Endothelial cell of umbilical vein (primary cell): ENCODE data around the gene ULK2. TPM values are rescaled to one million over a fixed set of nuclear protein-coding genes. Genes with fewer than 3 reads are reported as not detected.

Experiments used
- BruUV-seq: library from RNA; stranded (reverse); fragments of 400-500 nt; replicated peaks from 2 replicates; lab custom pipeline; 2021; lab: Mats Ljungman, UMichigan
- CTCF ChIA-PET: fragments of 300-600, 350-600 bp; sonication (Branson Sonifier 250); formaldehyde crosslinking; loops from one replicate; lab custom pipeline; 2021; ENCODE audit warnings: antibody characterized with exemption, inconsistent platforms; lab: Charles Lee
- POLR2A ChIA-PET: fragments of 300-600, 350-600 bp; sonication (Branson Sonifier 250); formaldehyde crosslinking; loops from one replicate; lab custom pipeline; 2021; ENCODE audit warnings: antibody characterized with exemption, inconsistent platforms; lab: Charles Lee
- DNase-seq: peaks from one replicate; pipeline ENCODE4 v3.0.0-alpha.2; 2011; ENCODE audit warnings: low read depth, low spot score
- FAIRE-seq: peaks from 2 replicates; lab custom pipeline; 2011; peaks lifted over from hg19 to GRCh38; lab: Jason Lieb, UNC
- H2AFZ ChIP-seq: 2 replicates; pipeline ENCODE4 v1.6.0; 2012; ENCODE audit warnings: low read depth, low read length, control low read depth, inconsistent platforms
- H3K27ac ChIP-seq: 2 replicates; pipeline ENCODE4 v1.5.1; 2011; ENCODE audit warnings: low read depth, mild to moderate bottlenecking, control low read depth, low read length, moderate library complexity; ENCODE audit not compliant: insufficient read depth
- H3K27me3 ChIP-seq, 2 experiments: 2 replicates each; pipeline versions ENCODE4 v1.6.0 to v1.6.1; 2011; ENCODE audit warnings: low read length in 2 of 2, mixed read lengths in 1 of 2; ENCODE audit not compliant: control insufficient read depth in 2 of 2, insufficient read depth in 2 of 2
- H3K36me3 ChIP-seq, 2 experiments: 2 replicates in 1 of 2; 3 replicates in 1 of 2; pipeline ENCODE4 v1.5.1; 2011; ENCODE audit warnings: low read length in 2 of 2, mild to moderate bottlenecking in 1 of 2, moderate library complexity in 1 of 2; ENCODE audit not compliant: control insufficient read depth in 2 of 2, insufficient read depth in 2 of 2; ENCODE audit errors: extremely low read depth in 1 of 2
- H3K4me1 ChIP-seq: 3 replicates; pipeline ENCODE4 v1.5.1; 2011; ENCODE audit warnings: mild to moderate bottlenecking, low read length; ENCODE audit not compliant: control insufficient read depth, insufficient read depth; ENCODE audit errors: extremely low read depth
- H3K4me2 ChIP-seq: 2 replicates; pipeline ENCODE4 v1.6.1; 2011; ENCODE audit warnings: low read length, control low read depth, mixed read lengths; ENCODE audit not compliant: insufficient read depth
- H3K4me3 ChIP-seq, 3 experiments: fragments of 200-600 bp in 1 of 3; sonication (generic), shearing (Covaris generic) in 1 of 3; replicated peaks in 1 of 3; 2 replicates each; pipeline ENCODE4 v1.5.1; 2011 to 2016; ENCODE audit warnings: control low read depth in 3 of 3, low read length in 3 of 3, mild to moderate bottlenecking in 2 of 3, inconsistent platforms in 1 of 3, low read depth in 1 of 3, moderate library complexity in 1 of 3; ENCODE audit not compliant: insufficient read depth in 1 of 3
- H3K79me2 ChIP-seq: 2 replicates; pipeline ENCODE4 v1.6.0; 2012; ENCODE audit warnings: low read length, inconsistent platforms; ENCODE audit not compliant: control insufficient read depth, insufficient read depth
- H3K9ac ChIP-seq: replicated peaks from 2 replicates; pipeline ENCODE3; 2011; ENCODE audit warnings: low read length, control low read depth; ENCODE audit not compliant: insufficient read depth; ENCODE audit errors: extremely low read depth
- H3K9me1 ChIP-seq: replicated peaks from 3 replicates; pipeline ENCODE4 v1.6.0; 2011; ENCODE audit warnings: mild to moderate bottlenecking, low read length; ENCODE audit not compliant: control insufficient read depth, insufficient read depth; ENCODE audit errors: extremely low read depth
- H3K9me3 ChIP-seq: replicated peaks from 2 replicates; pipeline ENCODE4 v1.5.1; 2012; ENCODE audit warnings: low read length, inconsistent platforms; ENCODE audit not compliant: control insufficient read depth, insufficient read depth
- H4K20me1 ChIP-seq: replicated peaks from 2 replicates; pipeline ENCODE3; 2011; ENCODE audit warnings: mild to moderate bottlenecking, low read length; ENCODE audit not compliant: control insufficient read depth, insufficient read depth; ENCODE audit errors: extremely low read depth
- FOS ChIP-seq: IDR thresholded peaks from 2 replicates; pipeline ENCODE4 v1.6.1; 2011; ENCODE audit warnings: mild to moderate bottlenecking, low read length, moderate library complexity, borderline replicate concordance; ENCODE audit not compliant: insufficient read depth
- GATA2 ChIP-seq: IDR thresholded peaks from 2 replicates; pipeline ENCODE4 v1.7.0; 2011; ENCODE audit warnings: low read depth, mild to moderate bottlenecking, moderate library complexity, mixed read lengths, low read length; ENCODE audit not compliant: insufficient read length, insufficient read depth
- JUN ChIP-seq: IDR thresholded peaks from 2 replicates; pipeline ENCODE4 v1.6.1; 2011; ENCODE audit warnings: borderline replicate concordance, low read depth; ENCODE audit not compliant: insufficient read length, insufficient read depth
- MAX ChIP-seq: IDR thresholded peaks from 2 replicates; pipeline ENCODE4 v1.6.1; 2011; ENCODE audit not compliant: insufficient read depth, insufficient read length
- POLR2AphosphoS5 ChIP-seq: IDR thresholded peaks from 2 replicates; pipeline ENCODE4 v1.6.1; 2012; ENCODE audit warnings: low read depth, mild to moderate bottlenecking, control low read depth, low read length, moderate library complexity; ENCODE audit not compliant: insufficient read depth
- dilution Hi-C: fragments of 300-500 bp; cut with MboI; formaldehyde crosslinking; loops from one replicate; pipeline ENCODE4 v1.15.0; 2019; ENCODE audit warnings: low sequenced_read_pairs; ENCODE audit not compliant: extremely low pct_ligation_motif_present
- intact Hi-C: fragments of 100-400 bp; cut with micrococcal nuclease; formaldehyde crosslinking; loops from one replicate; pipeline ENCODE4 v1.10.0; 2022
- polyA plus RNA-seq, 4 experiments: library from polyadenylated mRNA; depleted of rRNA in 3 of 4; stranded (reverse) in 3 of 4; unstranded in 1 of 4; fragments of >200 nt; gene quantifications; 2 replicates each; pipeline versions ENCODE4 v1.2.1 to v1.2.3, GENCODE V29; 2011 to 2012; ENCODE audit warnings: missing spikeins in 1 of 4
- total RNA-seq: library from RNA; stranded (reverse); gene quantifications from 2 replicates; pipeline ENCODE4 v1.2.3, GENCODE V29; 2021
- TF ChIP-seq, protein P1 (sequence below), 2 donors: IDR thresholded peaks; 1 replicate in 1 of 2; 2 replicates in 1 of 2; pipeline ENCODE4 v1.5.1; 2011; ENCODE audit warnings: low read length in 2 of 2, mild to moderate bottlenecking in 2 of 2, moderate library complexity in 2 of 2, control low read depth in 1 of 2, inconsistent platforms in 1 of 2, low read depth in 1 of 2; ENCODE audit not compliant: insufficient read depth in 1 of 2; ENCODE audit errors: extremely low read depth in 1 of 2

The ULK2 gene
- total and polyA plus RNA-seq, 2 donors (not counting 3 experiments of a cell fraction or from before 2014, with no cell fraction given), result 19.3 to 26.7 TPM

GRCh38 chr17:19868079-19868395 is 301 bp upstream of the ULK2 start:
- H3K4me3 ChIP-seq, result peak overlapping the region; percentile 5 to 97 (median 87)
- peak overlapping the region; percentile 77 for H2AFZ ChIP-seq
- no TSS peak for BruUV-seq
- H3K9me1 ChIP-seq, result no peaks in the 10 kb centered on the region
- ChIA-PET POLR2A (interaction anchor here (0.6 kb wide), 1 partner anchor 9 kb away, joined by 3 read pairs; no protein-coding TSS in a partner anchor), CTCF (interaction anchor here (1.2 to 2.0 kb wide), 2 partner anchors 12 to 142 kb away, joined by 5 to 6 read pairs; no protein-coding TSS in a partner anchor)
- H3K27me3 ChIP-seq, result no peaks in the 10 kb centered on the region
- no peak for FAIRE-seq
- no peaks in the 10 kb centered on the region for H3K36me3 ChIP-seq
- H3K9me3 ChIP-seq, result no peaks in the 10 kb centered on the region
- H3K79me2 ChIP-seq, result peaks cover 5% of the 10 kb centered on the region
- H3K4me2 ChIP-seq, result peak overlapping the region; percentile 97
- peak overlapping the region; percentile 90 for H3K9ac ChIP-seq
- dilution Hi-C loops, result no loop called here
- H3K4me1 ChIP-seq, result peaks cover 6% of the 10 kb centered on the region
- TF ChIP-seq FOS, result no peak
- TF ChIP-seq, protein P1, sequence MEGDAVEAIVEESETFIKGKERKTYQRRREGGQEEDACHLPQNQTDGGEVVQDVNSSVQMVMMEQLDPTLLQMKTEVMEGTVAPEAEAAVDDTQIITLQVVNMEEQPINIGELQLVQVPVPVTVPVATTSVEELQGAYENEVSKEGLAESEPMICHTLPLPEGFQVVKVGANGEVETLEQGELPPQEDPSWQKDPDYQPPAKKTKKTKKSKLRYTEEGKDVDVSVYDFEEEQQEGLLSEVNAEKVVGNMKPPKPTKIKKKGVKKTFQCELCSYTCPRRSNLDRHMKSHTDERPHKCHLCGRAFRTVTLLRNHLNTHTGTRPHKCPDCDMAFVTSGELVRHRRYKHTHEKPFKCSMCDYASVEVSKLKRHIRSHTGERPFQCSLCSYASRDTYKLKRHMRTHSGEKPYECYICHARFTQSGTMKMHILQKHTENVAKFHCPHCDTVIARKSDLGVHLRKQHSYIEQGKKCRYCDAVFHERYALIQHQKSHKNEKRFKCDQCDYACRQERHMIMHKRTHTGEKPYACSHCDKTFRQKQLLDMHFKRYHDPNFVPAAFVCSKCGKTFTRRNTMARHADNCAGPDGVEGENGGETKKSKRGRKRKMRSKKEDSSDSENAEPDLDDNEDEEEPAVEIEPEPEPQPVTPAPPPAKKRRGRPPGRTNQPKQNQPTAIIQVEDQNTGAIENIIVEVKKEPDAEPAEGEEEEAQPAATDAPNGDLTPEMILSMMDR (IDR thresholded peaks at IDR 0.05; ENCODE audit: extremely low read depth in 1 of 2, insufficient read depth in 1 of 2, low read depth in 1 of 2, low read length in 2 of 2), result peak in 1 of 2 donors; percentile 10
- peak overlapping the region; percentile 64 for H3K27ac ChIP-seq
- no peaks in the 10 kb centered on the region for H4K20me1 ChIP-seq
- no peak for DNase-seq
- intact Hi-C loops, result loop anchor here (5.0 to 10.0 kb wide), 2 partner anchors 34 to 107 kb away; partner anchors contain the start of gene AKAP10

- peak overlapping the region; percentile 87 to 97 (median 95) for H3K4me3 ChIP-seq
- intact Hi-C loops, result loop anchor here (1.0 to 10.0 kb wide), 3 partner anchors 35 to 142 kb away; partner anchors contain the start of genes AKAP10 and SPECC1
- H3K27me3 ChIP-seq, result no peaks in the 10 kb centered on the region
- TF ChIP-seq JUN, result no peak
- no peak for TF ChIP-seq MAX
- TF ChIP-seq POLR2AphosphoS5, result peak; percentile 23
- no peak for TF ChIP-seq GATA2
- TF ChIP-seq, protein P1 (IDR thresholded peaks at IDR 0.05; ENCODE audit: extremely low read depth in 1 of 2, insufficient read depth in 1 of 2, low read depth in 1 of 2, low read length in 2 of 2), result peak; percentile 10 to 46
- no peak for TF ChIP-seq FOS
- peak; percentile 71 for DNase-seq
- peaks cover 6% of the 10 kb centered on the region for H3K4me1 ChIP-seq
- peak overlapping the region; percentile 90 for H3K9ac ChIP-seq
- peak overlapping the region; percentile 77 for H2AFZ ChIP-seq
- BruUV-seq, result no TSS peak
- FAIRE-seq, result peak; percentile 81
- H4K20me1 ChIP-seq, result no peaks in the 10 kb centered on the region
- H3K9me3 ChIP-seq, result no peaks in the 10 kb centered on the region
- H3K79me2 ChIP-seq, result peaks cover 5% of the 10 kb centered on the region
- no peaks in the 10 kb centered on the region for H3K36me3 ChIP-seq
- POLR2A ChIA-PET, result no interaction called here
- dilution Hi-C loops, result no loop called here
- CTCF ChIA-PET, result interaction anchor here (1.2 to 2.0 kb wide), 2 partner anchors 13 to 143 kb away, joined by 5 to 6 read pairs; no protein-coding TSS in a partner anchor
- H3K27ac ChIP-seq, result peak overlapping the region; percentile 64
- H3K4me2 ChIP-seq, result peak overlapping the region; percentile 97
- no peaks in the 10 kb centered on the region for H3K9me1 ChIP-seq
Measured at GRCh38 chr17:19867079-19867328, 732 bp downstream of the ULK2 start.
